ENCODE measurements around the gene TLCD3A.
A peak's percentile ranks its signal among the peaks of the same experiment; 100 is the strongest.
"Not testable (repeated sequence)": the region's sequence is repeated elsewhere in the genome, so short reads cannot be mapped to it uniquely, and the experiment has no call there.

Gene TLCD3A

GRCh38 chr17:751269-752001, 19.0 kb downstream of the TLCD3A start:
- peak; percentile 31 for DNase-seq

DNA sequence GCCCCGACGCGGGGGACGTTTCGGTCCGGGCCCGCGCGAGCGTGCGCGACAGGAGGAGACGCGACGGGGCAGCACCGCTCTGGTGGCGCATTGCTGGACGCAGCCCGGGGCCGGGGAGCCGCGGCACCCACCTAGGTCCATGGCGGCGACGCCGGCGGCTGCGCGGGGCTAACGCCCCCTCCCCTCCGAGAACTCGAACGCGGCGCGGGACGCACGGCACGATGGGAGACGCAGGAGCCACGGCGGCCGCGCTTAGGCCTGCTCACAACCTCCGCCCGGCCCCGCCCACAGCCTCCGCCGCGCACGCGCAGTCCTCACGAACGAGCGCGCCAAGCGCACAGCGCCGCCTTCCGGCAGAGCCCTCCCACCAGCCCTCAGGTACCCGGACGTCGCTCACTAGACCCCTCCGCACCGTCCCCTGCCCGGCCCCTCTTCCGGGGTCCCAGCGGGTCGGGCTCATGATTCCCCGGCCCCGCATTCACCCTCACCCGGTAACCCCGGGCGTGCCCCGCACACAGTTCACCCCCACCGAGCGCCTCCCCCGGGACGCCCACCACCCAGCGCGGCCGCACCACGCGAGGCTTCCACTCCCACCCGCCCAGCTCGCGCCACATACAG, 19.7 kb downstream of the TLCD3A start, which contains the start of gene GEMIN4:
Gene GEMIN4, minus strand, starts transcription at position 263 of the 618 bp plus-strand sequence. Its CDS starts 122 bp downstream, at position 141.
- peak; percentile 98 for DNase-seq

GRCh38 chr17:752620-753219, 20.3 kb downstream of the TLCD3A start:
- DNase-seq: peak; percentile 10

GRCh38 chr17:753418-753817, 21.0 kb downstream of the TLCD3A start:
- no peak for DNase-seq

GRCh38 chr17:755319-755961, 23.0 kb downstream of the TLCD3A start:
- not testable (repeated sequence) for DNase-seq

DNA sequence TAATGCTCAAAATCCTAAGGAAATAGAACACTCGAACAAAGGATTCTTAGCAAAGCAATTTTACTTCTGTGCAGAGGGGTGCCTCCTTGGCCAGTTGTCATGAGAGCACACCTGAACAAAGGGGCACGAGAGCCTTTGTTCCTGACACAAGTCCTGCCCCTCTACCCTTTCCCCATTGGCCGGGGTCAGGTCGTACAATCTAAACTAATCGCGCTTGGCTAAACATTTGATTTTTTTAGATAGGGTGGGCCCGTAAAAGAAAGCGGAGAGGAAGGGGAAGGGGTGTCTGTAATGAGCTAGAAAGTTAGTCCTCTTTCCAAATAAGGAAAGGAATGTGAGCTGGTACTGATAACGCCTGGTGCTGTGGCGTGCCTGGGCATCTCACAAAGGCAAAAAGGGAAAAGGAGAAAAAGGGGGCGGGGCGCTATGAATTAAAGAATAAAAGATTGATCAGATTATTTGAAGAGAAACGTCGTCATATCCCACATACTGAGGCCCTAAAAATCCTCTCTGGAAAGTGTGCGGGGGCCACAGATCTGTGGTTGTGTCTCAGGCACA, 23.7 kb downstream of the TLCD3A start:
- DNase-seq: not testable (repeated sequence)

DNA sequence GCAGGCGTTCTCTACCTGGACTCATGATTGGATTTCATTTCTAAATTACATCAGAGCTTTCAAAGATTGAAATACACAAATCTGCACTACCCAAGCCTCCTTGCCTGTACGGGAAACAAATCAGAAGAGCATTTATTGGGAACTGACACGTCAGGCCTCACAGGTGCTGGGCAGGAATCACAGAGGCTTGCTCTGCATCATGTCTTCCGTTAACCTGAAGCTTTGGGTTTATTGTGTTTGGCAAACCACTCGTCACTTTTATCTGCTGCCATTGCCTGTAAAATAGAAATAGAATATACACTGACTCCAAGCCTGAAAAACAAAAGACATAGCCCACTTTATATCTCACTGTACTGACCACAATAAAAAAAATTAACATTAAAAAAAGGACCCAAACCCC, 27.6 kb downstream of the TLCD3A start:
- no peak for DNase-seq

DNA sequence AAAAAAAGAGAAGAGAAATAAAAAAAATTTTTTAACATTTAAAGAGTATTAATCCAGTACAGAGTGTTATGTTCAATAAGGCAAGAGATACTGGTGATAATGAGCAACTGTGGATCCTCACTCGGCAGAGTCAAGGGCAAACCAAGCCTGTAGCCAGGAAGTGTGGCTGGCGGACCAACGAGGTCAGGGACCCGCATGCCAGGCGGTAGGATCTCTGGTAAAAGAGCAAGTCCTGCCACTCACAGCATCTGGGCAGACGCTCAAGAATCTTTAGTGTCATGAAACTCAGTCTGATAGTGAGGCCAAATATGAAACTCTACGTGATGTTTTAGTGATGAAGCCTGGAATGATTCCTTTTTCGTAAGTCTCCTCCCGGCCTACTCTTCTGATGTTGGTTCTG, 28.0 kb downstream of the TLCD3A start:
- no peak for DNase-seq

DNA sequence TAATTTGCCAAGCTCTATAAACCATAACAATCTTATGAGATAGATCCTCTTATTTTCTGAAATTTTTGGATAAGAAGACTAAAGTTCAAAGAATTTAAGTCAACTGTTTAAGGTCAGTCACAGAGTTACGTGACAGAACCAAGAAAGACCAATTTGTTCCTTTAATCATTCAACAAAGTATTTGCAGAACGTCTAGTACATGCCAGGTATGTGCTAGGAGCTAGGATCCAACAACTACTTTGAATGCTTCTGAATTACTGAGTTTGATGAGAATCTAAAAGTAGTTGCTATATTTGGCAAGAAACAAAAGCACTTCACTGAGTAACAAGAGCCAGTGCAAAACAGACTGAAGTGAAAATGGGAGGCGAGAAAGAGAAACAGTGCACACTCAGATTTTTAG, 34.7 kb downstream of the TLCD3A start:
- no peak for DNase-seq

DNA sequence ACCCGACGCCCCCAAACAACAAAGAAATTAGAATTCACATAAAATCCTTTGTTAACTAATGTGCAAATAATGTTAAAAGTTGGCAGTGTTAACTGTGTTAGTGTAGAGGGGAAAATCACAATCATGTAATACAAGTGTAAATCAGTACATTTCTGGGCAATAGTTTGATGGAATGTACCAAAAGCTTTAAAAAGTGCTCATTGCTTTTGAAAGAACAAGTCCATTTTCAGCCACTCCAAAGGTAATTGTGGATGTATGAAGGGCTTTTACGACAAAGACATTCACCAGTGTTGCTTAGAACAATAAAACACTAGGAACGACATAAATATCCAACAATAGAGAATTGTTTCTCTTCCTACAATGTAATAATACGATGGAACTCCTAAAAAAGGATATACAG, 40.6 kb downstream of the TLCD3A start:
- DNase-seq: no peak

- no peak for DNase-seq
Observed at GRCh38 chr17:773467-774312, 41.3 kb downstream of the TLCD3A start.

DNA sequence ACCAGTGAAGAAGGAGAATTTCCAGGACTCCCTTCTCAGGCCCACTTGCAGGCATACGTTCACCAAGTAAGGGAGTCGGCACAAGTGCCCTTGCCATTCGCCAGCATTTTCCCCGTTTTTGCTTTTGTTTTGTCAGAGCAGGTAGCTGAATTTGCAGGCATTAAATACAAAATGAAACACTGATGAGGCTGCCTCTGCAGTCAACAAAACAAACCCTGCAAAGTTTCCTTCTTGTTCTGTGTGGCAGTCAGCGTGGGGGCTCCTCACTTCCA, 41.9 kb downstream of the TLCD3A start:
- DNase-seq: no peak

DNA sequence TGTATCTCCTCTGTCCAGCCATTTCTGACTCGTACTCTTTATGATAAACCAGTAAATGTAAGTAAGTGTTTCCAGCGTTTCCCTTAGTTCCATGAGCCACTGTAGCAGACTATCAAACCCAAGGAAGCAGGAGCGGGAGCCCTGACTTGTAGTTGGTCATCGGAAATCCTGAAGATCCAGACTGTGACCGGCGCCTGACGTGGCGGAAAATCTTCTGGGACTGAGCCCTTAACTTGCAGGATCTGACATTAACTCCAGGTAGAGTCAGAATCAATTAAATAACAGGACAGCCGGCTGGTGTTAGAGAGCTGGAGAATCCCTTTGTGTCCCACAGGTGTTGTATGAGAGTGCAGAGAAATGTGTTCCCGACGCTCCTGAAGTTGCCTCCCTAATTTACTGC, 45.7 kb downstream of the TLCD3A start:
- no peak for DNase-seq

DNA sequence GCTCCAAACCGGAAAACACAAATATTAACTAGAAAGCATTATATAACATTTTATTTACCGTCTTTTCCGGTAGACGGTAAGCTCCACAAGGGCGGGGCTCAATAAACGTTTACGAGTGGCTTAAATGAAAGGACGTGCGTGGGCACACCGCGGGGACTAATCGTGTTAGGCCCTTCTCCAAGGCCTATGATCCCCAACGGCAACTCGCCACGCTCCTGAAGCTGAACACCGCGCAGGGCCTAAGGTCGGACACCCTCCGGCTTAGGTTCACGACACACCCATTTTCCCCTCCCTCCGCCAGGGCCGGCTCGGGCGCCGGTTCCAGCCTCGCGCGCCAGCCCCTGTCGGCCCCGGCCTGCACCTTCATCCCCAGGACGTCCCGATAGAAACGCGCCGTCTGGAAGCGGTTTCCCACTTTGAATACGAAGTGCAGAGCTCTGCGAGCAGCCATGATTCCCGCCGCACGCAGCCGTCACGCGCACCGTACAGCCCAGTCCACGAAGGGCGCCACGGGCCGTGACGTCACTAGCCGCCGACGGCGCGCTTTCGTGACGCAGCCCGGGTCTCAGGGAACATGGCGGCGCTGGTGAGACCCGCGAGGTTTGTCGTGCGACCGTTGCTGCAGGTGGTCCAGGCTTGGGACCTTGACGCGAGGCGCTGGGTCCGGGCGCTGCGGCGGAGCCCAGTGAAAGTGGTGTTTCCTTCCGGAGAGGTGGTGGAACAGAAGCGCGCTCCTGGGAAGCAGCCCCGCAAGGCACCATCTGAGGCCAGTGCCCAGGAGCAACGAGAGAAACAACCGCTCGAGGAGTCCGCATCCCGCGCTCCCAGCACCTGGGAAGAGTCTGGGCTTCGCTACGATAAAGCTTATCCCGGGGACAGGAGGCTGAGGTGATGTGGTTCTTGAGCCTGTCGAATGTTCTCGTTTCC, 49.7 kb downstream of the TLCD3A start, which contains the start of the genes GLOD4 and MRM3:
Gene GLOD4, minus strand, starts transcription at position 476 of the 927 bp plus-strand sequence. Its CDS starts 25 bp downstream, at position 451.
Gene MRM3, plus strand, starts transcription at position 549 of the 927 bp plus-strand sequence. Its CDS starts 26 bp downstream, at position 575.
- DNase-seq: peak; percentile 94

DNA sequence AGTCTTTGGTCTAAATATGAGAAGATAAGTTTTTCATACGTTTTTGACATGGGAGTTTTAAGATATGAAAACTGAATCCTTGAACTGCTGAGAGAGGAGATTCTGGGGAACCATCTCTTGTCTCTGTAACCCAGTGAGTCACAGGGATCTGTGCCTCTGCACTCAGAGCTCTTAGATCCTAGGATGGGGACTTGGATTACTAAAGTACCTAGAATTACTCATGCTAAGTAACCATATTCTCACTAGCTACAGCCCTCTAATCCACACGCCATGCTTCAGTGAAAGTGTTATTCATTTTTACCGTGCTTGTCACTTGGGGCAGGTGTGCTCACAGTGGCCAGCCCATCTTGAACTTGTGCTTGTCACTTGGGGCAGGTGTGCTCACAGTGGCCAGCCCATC, 51.7 kb downstream of the TLCD3A start:
- DNase-seq: no peak

DNA sequence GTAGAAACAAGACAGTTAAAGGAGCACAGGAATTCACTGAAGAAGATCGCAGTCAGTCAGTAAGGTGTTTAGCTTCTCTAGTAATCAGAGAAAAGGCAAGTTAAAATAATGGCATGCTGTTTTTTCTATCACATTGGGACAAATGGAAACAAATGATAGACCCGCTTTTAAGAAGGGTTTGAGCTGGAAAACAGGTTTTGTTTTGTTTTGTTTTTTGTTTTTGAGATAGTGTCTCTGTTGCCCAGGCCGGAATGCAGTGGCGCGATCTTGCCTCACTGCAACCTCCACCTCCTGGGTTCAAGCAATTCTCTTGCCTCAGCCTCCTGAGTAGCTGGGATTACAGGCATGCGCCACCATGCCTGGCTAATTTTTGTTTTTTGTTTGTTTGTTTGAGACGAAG, 53.5 kb downstream of the TLCD3A start:
- not testable (repeated sequence) for DNase-seq

- DNase-seq: no peak
Observed at GRCh38 chr17:787641-788221, 55.3 kb downstream of the TLCD3A start.

DNA sequence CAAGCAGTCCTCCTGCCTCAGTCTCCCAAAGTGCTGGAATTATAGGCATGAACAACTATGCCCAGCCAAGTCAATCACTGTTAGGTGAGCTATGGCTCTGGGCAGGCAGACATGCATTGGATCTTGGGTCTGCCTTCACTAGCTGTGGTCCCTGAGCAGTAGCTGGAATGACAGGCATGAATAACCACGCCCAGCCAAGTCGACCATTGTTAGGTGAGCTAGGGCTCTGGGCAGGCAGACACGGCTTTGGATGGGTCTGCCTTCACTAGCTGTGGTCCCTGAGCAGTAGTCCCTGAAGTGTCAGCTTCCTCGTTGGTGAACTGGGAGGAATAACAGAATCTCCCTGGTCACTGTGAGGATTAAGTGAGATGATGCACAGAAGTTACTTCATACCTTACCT, 56.2 kb downstream of the TLCD3A start:
- no peak for DNase-seq

GRCh38 chr17:789160-789840, 56.9 kb downstream of the TLCD3A start:
- no peak for DNase-seq

All from activated CD4-positive, alpha-beta T cell treated with anti-CD3 and anti-CD28 coated beads for 1 hour (primary cell).